Ammon's horn (tissue), 1 donor: ENCODE data around the gene AIF1L.

Source experiments
- DNase-seq: peaks from one replicate; pipeline ENCODE4 v3.0.0-alpha.2; 2016; ENCODE audit warnings: low spot score

AIF1L gene

DNA sequence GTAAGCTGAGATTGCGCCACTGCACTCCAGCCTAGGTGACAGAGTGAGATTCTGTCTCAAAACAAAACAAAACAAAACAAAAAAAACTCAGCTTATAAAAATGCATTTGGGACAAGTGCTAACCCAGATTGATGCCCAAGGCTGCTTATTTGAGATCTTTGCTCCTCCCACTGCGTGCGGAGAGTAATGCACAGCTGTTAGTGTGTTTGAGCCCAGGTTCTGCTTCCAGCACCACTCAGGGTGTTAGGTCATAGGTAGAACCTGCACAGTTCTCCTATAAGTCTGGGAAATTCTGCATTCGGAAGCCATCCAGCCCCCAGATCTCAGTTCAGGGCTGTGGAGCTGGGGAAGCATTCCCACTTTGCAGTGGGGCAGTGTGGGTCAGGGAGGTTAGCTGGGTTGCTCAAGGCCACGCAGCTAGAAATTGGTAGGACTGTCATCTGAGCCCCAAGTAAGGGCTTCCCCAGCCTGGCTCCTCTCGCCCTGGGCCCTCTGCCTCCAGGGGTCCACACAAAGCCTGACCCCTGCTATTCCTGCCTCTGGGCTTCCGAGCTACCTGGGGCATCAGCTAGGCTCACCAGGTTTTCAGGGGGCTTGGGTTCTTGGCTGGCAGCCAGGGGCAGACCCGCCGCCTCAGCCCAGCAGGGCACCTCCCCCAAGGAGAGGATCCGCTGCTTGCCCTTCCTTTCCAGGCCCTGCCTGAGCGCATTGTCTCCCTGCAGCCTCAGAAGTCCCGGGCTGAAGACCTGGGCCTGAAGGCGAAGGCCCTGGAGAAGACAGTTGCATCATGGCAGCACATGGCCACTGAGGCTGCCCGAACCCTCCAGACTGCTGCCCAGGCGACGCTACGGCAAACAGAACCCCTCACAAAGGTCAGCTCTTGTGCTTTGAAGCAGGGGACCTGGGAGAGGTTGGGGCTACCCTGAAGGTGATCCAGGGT lies 17.6 kb upstream of the AIF1L start:
- DNase-seq: no peak

DNA sequence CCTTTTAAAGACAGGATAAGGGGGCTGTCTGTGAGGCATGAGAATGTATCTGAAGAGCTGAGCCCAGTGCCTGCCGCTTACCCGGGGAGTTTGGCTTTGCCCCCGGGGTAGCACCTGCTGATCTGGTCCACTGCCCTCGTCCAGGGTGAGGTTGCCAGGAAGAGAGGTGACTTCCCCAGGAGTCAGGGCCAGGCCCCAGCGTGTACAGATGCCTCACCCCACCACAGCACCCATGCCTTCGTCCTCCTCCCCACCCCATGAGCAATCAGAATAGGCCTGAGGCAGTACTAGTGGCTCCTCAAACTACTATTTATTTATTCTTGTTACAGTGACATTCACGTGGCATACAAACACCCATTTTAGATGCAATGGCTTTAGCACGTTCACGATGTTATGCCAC lies 15.7 kb upstream of the AIF1L start:
- DNase-seq: no peak

DNA sequence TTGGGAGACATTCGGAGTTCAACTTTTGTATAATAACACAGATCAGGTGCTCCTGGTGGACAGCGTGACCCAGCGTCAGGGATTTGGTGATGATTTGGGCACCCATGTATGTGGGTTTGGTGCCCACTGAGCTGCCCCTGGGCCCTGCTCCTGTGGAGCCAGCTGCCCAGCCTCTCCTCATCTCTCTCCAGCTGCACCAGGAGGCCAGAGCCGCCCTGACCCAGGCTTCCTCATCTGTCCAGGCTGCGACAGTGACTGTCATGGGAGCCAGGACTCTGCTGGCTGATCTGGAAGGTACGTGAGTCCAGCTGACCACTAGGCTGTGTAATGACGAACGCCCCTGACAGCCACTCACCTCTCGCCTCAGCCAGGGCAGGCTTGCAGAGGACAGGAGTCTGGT lies 14.5 kb upstream of the AIF1L start:
- DNase-seq: no peak

DNA sequence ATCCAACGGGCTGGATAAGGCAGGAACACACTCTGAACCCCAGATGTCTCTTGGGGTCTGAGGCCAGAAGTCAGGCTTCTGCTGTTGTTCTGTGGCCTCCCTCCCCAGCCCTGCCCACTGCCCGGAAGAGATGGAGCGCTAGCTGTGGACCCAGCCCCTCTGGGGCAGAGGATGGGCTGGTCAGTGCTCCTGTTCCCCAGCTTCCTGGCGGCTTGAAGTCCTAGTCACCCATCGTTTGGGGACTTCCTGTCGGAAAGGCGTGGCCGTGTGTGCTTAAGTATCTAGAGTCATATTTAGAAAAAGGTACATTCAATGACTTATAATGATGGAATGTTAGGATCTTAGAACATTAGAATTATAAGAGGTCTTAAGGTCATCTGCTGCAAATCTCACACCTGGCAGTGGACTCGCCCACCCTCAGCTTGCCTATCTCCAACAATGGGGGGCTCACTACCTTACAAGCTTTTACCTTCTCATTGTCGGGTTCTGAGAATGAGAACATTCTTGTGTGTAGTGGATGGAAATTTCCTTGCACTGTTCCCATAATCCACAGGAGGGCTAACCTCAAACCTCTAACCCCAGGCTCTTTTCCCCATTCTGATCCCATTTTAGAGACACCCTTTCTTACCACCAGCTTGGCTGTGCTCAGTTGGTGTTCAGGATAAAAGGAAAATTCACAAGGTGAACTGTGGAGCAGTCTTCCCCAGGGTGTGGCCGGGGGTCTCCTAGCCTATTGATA lies 13.4 kb upstream of the AIF1L start:
- no peak for DNase-seq

DNA sequence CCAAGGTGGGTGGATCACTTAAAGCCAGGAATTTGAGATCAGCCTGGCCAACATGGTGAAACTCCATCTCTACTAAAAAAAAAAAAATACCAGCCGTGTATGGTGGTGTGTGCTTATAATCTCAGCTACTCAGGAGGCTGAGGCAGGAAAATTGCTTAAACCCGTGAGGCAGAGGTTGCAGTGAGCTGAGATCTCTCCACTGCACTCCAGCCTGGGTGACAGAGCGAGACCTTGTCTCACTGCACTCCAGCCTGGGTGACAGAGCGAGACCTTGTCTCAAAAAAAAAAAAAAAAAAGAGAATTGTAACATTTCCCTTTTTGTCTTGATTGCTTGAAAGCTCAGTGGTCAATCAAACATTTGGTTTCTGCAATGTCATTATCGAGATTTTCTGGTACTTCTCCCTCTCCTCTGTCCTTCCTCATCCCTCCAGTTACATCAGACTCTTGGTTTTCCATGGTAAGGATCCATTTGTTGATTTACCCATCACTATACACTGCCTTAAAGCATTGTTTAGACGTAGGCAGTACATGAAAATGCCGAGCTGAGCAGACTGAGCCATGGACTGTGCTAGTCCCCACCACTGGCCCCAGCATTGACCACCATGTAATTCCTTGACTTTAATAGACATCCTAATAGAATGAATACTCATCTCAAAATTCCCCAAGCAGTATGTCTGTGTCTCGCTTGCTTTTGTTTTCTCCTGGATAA lies 11.5 kb upstream of the AIF1L start:
- no peak for DNase-seq

DNA sequence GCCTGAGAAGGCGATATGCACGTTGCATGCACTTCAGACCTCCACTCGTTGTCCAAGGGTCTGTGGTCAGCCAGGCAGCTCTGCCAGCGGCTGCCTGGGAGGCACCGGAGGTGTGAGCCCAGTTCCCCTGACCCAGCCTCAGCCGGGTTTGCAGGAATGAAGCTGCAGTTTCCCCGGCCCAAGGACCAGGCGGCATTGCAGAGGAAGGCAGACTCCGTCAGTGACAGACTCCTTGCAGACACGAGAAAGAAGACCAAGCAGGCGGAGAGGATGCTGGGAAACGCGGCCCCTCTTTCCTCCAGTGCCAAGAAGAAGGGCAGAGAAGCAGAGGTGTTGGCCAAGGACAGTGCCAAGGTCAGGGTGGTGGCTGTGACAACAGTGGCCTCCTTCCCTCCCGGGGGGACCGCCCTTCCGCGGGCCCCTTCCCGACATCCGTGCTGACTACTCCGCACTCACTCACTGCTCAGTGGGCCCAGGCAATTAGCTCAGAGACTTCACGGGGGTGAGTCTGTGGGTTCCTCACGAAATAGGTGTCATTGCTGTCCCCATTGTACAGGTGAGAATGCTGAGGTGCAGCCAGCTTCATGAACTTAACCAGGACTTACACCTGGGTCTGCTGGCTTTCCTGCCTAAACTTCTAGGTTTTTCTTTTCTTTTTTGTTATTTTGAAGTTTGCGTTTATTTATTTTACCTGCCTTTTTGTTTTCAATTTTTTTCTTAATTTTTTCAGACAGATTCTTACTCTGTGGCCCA lies 10.8 kb upstream of the AIF1L start:
- DNase-seq: no peak

DNA sequence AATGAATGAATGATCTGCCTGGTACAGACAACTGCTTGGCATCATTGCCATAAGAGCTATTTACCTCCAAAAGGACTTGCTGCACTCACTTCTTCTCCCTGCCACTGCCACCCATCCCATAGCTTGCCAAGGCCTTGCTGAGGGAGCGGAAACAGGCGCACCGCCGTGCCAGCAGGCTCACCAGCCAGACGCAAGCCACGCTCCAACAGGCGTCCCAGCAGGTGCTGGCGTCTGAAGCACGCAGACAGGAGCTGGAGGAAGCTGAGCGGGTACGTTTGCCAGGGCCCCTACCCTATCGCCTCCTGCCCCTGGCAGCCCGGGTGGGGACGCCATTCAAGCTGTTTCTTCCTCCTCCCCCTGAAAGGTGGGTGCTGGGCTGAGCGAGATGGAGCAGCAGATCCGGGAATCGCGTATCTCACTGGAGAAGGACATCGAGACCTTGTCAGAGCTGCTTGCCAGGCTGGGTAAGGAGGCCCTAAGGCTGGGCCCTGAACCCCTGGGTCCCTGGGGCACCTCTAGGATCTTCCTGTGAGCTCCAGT lies 8.9 kb upstream of the AIF1L start:
- DNase-seq: no peak

DNA sequence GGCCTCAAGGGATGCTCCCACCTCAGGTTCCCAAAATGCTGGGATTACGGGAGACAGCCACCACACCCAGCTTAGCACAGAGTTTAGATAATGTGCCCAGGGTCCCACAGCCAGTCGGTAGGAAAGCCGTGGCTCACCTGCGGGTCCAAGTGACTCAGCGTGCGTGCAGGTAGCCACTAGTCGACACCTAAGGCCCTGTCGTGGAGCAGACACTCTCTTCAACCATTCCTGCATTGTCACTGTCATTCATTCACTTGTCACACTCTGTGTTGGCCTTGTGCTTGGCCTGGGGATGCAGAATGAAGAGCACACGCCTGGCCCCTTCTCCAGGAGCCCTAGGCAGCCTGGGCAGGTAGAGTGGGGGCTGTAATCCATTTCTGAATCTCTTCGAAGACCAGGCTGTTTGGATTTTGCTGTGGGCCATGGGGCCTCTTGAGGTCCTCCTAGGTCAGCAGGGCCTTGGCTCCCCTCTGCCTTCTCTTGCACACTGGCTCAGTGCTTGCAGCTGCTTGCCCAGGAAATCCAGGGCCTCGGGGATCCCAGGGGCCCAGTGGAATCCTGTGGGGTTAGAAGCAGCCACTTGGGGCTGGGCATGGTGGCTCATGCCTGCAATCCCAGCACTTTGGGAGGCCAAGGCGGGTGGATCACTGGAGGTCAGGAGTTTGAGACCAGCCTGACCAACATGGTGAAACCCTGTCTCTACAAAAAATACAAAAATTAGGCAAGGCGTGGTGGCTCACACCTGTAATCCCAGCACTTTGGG lies 6.1 kb upstream of the AIF1L start:
- DNase-seq: no peak

DNA sequence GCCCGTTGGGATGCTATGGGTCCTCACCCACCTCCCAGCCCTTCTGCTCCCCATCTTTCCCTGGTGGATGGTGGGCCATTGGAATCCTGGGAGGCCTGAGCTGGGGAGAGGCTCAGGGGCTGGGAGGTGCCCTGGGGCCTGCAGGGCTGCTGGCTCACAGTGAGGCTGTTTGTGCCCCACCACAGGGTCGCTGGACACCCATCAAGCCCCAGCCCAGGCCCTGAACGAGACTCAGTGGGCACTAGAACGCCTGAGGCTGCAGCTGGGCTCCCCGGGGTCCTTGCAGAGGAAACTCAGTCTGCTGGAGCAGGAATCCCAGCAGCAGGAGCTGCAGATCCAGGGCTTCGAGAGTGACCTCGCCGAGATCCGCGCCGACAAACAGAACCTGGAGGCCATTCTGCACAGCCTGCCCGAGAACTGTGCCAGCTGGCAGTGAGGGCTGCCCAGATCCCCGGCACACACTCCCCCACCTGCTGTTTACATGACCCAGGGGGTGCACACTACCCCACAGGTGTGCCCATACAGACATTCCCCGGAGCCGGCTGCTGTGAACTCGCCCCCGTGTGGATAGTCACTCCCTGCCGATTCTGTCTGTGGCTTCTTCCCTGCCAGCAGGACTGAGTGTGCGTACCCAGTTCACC lies 4.9 kb upstream of the AIF1L start:
- DNase-seq: no peak

DNA sequence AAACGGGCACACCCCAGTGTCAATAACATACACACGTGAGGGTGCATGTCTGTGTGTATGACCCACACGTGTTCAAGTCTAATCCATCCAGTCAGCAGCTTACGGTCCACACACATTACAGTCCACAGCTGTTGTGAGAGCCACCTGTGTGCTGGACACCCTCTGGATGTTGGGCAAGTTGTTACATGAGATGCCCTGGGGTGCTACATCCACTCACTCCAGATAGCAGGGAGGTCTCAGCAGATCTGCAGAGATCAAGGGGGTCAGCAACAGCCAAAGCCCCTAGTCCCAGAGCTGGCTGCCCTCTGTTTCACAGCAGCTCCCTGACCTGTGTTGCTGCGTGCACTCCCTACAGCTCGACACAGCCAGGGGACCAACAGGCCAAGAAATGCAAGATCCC lies 4.3 kb upstream of the AIF1L start:
- no peak for DNase-seq

DNA sequence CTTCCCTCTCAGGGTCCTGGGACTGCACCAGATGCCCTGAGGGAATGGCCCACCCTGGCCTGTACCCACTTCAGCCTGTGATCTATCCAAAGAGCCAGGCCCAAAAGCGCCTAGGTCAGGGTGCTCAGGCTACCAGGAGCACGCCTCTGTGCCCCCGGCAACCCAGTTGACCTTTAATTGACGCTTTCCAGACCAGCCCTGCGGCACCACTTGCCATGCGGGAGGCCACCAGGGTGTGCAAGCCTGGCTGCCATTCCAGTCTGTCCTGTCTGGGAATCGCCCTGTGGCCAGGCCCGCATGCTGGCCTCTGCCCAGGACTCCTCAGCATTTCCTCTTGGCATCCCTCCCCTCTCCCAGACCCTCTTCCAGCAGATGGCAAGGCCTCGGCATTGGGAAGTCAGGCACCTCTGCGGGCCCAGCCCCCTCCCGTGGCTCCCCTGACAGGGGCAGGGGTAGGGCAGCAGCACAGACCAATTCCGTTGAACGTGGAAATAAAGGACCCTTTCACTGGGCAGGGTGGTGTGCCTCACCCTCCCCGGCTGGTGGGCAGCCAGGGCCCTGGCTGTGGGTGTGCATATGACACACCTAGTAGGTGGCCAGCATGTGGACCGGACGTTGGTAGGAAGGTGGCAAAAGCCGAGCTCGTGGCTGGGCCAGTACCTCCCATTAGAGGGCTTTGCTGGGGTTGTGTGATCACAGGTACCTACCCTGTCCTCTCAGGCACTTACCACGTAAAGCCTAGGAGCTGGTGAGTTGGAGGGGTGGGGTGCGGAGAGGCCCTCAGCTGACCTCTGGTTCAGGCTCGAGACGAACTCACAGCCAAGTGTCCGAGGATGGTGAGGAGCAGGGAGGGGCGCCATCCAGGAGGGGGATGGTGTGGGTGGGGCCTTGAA lies 3.5 kb upstream of the AIF1L start:
- no peak for DNase-seq

DNA sequence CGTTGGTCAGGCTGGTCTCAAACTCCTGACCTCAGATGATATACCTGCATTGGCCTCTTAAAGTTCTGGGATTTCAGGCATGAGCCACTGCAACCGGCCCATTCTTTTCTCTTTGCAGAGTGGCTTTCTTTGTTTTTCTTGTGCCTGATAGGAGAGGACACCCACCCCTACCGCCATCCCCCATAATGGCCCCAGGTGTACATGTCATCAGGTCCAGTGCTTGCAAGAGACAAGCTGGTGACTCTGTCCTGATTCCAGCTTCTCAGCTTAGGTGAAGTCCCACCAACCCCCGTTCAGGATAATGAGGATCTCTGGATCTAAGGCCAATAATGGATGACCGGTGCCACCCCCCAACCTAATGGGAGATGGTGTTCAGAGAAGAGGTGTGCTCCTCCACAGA lies 2.3 kb upstream of the AIF1L start:
- no peak for DNase-seq

DNA sequence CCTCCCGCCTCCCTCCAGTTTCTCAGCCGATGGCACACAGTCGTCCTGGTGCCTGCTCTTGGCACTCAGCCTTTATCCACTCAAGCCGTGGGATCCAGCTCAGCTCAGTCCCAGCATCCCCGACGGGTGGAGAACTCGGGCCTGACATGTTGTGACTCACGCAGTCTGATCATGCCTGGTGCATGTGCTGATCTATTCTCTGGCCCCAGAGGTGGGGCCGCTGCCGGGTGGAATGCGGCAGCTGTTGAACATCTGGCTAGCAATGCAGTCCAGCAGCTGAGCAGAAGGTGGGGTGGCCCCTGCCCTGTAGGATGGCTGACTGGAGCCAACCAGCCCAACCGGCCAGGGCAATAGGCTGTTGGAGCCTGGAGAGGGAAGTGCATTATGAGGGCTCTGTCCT lies 1.7 kb upstream of the AIF1L start:
- DNase-seq: no peak

DNA sequence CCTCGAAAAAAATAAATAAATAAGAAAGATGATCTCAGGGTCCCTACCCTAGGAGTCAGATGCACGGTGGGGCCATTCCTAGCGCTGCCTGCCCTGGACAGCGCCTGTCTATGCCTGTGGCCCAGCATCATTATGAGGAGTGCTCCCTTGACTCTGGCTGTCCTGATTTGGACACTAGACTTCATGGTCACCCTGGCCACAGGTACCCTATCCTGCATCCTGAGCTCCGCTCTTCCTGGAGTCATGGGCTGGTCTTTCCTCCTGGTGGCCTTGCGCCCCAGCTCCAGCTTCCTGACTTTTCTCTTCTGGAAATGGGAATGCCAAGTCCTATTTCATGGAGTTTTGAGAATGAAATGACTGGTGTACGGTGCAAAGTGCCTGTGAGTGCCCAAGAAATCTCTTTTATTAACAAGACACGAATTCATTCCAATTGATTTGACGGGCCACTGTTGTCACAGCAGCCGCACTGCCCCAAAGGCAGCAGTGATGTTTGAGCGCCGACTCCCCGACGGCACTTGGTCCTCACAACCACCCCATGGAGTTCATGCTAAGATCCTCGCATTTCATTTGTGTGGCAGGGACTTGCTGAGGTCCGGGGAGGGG lies 564 bp upstream of the AIF1L start:
- DNase-seq: no peak

DNA sequence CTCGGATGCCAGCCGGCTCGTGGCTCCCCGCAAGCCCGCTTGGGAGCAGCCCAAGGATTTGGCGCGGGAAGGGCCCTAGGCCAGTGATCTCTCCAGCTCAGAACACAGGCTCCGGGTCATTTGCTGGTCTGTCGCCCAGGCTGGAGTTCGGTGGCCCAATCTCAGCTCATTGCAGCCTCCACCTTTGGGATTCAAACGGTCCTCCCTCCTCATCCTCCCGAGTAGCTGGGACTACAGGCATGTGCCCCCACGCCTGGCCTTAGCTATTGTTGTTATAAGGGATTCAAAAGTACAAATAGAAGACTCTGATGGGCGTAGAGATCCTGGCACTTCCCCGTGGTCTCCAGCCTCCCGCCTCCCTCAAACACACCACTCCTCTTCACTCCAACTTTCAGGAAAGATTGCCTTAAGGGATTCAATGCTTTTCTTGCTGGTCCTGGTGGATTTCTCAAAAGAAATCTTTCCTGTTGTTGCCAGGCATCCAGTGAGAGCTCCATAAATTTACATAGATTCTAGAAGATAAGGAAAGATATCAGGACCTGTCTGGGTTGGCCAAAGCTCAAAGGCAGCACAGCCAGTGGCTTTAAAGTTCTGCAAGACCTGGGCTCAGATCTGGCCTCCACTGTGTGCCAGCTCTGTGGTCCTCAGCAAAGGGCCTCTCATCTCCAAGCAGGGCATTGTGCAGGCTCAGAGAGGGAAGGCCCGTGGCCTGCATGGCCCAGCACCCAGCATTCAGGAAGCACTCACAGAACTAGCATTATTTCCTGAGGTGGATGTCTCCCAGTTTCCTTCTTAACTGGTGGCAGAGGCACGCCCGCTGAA lies 1.0 kb downstream of the AIF1L start:
- DNase-seq: no peak

DNA sequence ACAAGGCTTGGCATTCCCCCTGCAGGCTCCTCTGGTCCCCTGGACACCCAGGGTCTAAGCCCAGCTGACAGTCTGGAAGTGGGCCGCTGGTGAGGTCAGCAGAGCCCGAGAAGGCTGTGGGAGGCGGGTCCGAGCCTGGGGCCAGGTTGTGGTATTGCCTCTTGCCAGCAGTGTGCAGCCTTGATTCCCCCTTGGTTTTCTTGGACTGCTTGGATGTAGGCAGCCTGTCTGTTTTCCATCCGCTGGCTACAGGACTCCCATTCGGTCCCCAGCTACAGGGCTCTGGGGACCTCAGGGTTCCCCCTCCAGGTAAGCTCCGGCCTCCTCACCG lies 1.6 kb downstream of the AIF1L start:
- no peak for DNase-seq

DNA sequence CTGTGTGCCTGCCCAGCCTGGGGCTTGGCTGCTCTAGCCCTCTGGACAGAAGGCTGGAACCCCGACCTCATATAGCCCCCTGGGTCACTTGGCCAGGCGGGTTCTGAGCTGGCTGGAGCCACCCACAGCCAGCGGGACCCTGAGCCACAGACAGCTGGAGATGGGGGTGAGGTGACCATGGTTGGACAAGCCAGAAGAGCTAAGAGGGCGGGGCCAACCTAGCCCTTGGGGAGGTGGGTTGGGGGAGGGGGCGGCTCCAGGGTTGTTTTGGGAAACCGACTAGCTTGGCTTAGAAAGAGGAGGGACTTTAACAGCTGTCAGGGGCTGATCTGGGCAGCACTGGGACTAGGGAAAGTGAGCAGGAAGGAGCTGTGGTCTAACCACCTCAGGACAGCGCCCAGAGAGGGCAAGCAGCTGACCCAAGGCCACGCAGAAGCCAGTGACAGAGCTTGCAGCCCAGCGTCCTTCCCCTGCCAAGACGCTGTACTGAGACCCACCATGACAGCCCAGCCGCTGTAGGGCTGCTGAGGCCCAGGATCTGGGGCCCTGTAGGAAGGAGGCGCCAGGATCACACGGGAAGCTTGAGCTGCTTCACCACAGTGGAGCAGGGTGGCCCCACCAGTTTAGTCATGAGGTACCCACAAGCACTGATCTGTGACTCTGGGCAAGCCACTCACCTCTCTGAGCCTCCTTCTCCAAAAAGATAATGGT lies 2.2 kb downstream of the AIF1L start:
- no peak for DNase-seq
